Activated CD8-positive, alpha-beta memory T cell treated with anti-CD3 and anti-CD28 coated beads for 1 hour (primary cell): ENCODE data around the gene PTK6.
"Not testable (repeated sequence)": the region's sequence is repeated elsewhere in the genome, so short reads cannot be mapped to it uniquely, and the experiment has no call there.

Experiments
- DNase-seq, 2 donors: peaks; one replicate each; pipeline ENCODE4 v3.0.0-alpha.2; 2020; ENCODE audit warnings: low read depth in 1 of 2; ENCODE audit errors: extremely low read depth in 1 of 2

PTK6 gene

DNA sequence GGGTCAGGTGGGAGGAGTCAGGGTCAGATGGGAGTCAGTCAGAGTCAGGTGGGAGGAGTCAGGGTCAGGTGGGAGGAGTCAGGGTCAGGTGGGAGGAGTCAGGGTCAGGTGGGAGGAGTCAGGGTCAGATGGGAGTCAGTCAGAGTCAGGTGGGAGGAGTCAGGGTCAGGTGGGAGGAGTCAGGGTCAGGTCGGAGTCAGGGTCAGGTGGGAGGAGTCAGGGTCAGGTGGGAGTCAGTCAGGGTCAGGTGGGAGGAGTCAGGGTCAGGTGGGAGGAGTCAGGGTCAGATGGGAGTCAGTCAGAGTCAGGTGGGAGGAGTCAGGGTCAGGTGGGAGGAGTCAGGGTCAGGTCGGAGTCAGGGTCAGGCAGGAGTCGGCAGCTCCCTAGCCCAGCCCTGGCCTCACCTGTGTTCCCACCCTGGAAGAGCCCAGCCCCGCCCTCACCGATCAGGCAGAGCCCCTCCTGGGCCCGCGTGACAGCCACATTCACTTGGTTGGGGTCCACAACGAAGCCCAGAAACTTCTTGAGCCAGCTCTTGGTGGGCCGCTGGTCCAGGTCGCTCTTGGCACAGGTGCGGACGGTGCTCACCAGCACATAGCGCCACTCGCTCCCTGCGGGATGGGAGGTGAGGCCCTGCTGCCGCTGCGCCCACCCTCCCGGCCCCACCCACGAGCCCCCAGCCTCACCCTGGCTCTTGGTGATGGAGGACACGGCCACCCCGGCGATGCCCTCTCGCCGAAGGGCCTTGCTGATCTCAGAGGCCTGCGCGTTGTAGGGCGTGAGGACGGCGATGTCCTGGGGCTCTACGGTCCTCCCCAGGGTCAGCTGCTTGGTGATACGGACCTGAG is 22.5 kb upstream of the PTK6 start:
- DNase-seq: not testable (repeated sequence)

- DNase-seq: no peak
Observed at GRCh38 chr20:63558804-63559484, 21.8 kb upstream of the PTK6 start.

DNA sequence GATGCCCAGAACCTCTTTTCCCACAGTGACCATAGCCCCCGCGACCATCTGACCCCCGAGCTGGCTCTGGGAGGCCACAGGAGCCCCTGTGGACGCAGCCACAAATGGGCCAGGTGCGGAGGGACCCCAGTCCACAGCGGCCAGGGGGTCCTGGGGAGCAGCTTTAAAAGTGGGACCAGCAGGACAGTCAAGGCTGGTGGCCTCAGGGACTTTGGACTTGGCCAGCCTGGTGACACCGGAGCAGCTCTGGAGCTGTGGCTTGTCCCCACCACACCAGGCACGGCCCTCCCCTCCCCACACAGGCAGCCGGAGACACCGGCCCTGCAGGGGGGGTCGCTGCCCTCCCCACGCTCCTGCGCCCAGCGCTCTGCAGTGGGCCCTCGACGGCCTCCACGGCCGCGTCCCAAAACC is 20.3 kb upstream of the PTK6 start:
- no peak for DNase-seq

- DNase-seq: no peak
Observed at GRCh38 chr20:63556873-63557478, 19.8 kb upstream of the PTK6 start.

GRCh38 chr20:63555661-63556381 is 18.6 kb upstream of the PTK6 start:
- no peak for DNase-seq

GRCh38 chr20:63554361-63555278 is 17.4 kb upstream of the PTK6 start:
- DNase-seq: no peak

GRCh38 chr20:63553933-63554290 is 16.7 kb upstream of the PTK6 start, which contains the start of gene FNDC11:
TSS of gene FNDC11 (plus strand) at chr20:63554159. CDS start at chr20:63555664, 1,505 bp downstream.
- no peak for DNase-seq

- peak; percentile 76 to 83 for DNase-seq
Observed at GRCh38 chr20:63553251-63553932, 16.2 kb upstream of the PTK6 start.

DNA sequence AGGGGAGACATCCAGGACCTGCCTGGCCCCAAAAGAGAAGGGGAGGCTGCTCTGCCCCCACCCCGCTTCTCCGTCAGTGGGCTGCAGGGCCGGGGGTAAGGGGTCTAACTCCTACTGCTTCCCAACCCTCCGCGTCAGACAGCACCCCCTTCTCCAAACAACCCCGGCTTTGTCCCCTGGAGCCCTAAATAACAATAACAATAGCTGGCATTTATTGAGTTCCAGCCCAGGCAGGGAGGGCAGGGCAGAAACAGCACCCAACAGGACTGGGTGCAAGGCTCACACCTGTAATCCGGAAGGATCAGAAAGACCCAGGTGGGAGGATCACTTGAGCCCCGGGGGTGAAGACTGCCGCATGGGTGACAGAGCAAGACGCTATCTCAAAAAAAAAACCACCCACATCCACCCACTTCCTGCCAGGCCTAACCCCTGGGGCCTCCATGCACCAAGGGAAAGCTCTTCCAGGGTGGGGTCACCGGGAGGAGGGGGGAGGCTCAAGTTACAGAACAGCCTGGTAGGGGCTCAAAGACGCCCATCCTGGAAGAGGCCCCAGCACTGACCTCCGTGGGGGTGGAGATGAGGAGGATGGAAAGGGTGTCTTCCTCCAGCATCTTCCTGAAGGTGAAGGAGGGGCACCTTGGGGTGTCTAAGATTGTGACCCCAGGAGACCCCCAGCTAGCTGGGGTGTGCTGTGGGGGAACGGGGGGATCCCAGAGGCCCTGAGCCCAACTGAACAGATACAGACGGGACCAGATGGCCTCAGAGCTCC is 15.5 kb upstream of the PTK6 start:
- no peak for DNase-seq

DNA sequence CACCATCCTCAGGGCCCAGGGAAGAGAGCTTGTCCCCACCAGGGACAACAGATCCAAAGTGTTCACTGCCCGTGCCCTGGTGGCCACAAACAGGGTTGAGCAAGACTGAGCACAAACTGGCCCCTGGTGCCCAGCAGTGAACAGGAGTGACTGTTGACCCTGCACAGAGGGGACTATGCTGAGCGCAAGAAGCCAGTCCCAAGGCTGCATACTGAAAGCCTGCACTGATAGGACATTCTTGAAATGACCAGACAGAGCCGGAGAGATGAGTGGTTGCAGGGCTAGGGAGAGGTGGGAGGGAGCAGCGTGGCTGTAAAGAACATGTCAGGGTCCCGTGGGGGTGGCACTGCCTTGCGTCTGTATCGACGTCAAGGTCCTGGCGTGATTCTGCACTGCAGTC is 13.9 kb upstream of the PTK6 start:
- DNase-seq: no peak

- DNase-seq: no peak
Observed at GRCh38 chr20:63549679-63550282, 12.6 kb upstream of the PTK6 start.

- no peak for DNase-seq
Observed at GRCh38 chr20:63549019-63549418, 11.8 kb upstream of the PTK6 start.

GRCh38 chr20:63548542-63548941 is 11.4 kb upstream of the PTK6 start:
- DNase-seq: no peak

DNA sequence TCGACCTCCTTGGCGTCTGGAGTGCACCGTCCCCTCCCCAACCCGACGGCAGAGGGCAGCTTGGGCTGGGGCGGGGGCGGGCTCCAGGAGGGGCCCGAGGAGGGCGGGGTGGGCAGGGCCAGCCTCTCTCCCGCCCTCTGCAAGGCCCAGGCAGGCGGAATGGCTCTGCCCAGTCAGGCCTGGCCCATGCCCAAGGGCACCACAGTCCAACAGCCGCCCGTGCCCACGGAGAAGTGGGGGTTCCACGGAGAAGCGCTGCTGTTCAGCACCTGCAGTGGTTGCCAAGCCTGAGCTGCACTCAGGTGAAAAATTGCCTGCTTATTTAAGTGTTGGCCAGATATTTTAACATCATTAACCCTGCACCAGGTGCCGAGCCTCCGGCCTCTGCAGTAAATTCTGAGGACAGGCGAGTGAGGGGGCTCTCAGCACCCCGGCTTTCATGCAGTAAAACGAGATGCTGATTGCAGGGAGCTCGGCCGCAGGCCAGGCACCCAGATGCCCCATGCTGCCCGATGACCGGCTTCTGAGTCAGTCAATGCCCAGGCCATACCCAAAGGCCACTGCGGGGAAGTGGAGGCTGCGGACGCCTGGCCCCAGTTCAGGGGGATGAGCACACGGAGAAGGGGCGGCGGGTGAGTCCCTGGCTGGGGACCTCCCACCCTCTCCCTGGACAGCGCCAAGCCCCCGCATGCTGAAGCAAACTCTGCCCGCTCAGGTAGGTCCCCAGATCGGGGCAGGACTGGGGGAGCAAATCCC is 10.7 kb upstream of the PTK6 start, which contains the start of gene SRMS:
Gene SRMS (minus strand): TSS at position 25 of the 756 bp plus-strand sequence. CDS start 286 bp downstream, outside the sequence.
- no peak for DNase-seq

- DNase-seq: no peak
Observed at GRCh38 chr20:63546956-63547724, 10.0 kb upstream of the PTK6 start.

GRCh38 chr20:63546256-63546955 is 9.2 kb upstream of the PTK6 start:
- no peak for DNase-seq
